Panc1 (cell line): ENCODE data around the gene TRIM17. TPM values are rescaled to one million over a fixed set of nuclear protein-coding genes. Genes with fewer than 3 reads are reported as not detected.

ENCODE experiments used
- ATAC-seq: fragments of 200-7000 bp; cut with Tn5 transposase; 2 replicates; pipeline ENCODE4 v1.9.1; 2020; ENCODE audit warnings: mild to moderate bottlenecking, moderate library complexity
- BruUV-seq: library from RNA; stranded (reverse); fragments of 400-500 nt; replicated peaks from 2 replicates; lab custom pipeline; 2021; lab: Mats Ljungman, UMichigan
- CTCF ChIA-PET: fragments of 300-600 bp; sonication (Branson Sonifier 250); formaldehyde crosslinking; loops from one replicate; lab custom pipeline; 2022; ENCODE audit warnings: antibody characterized with exemption; lab: Charles Lee
- POLR2A ChIA-PET: fragments of 300-600 bp; sonication (Branson Sonifier 250); formaldehyde crosslinking; loops from one replicate; lab custom pipeline; 2022; ENCODE audit warnings: antibody characterized with exemption; lab: Charles Lee
- DNase-seq: peaks from one replicate; pipeline ENCODE4 v3.0.0-alpha.2; 2010; ENCODE audit warnings: low read depth, low spot score
- H3K27ac ChIP-seq: 2 replicates; pipeline ENCODE4 v1.5.1; 2011; ENCODE audit warnings: mild to moderate bottlenecking, low read length, inconsistent platforms
- H3K27me3 ChIP-seq: fragments of 200-500 bp; sonication (Bioruptor generic); 2 replicates; pipeline ENCODE4 v1.6.0; 2014; ENCODE audit warnings: low read length, inconsistent platforms; ENCODE audit not compliant: control insufficient read depth, insufficient read depth
- H3K36me3 ChIP-seq: fragments of 200-500 bp; sonication (Bioruptor generic); 2 replicates; pipeline ENCODE4 v1.5.1; 2014; ENCODE audit warnings: inconsistent platforms, mild to moderate bottlenecking, low read length, moderate library complexity; ENCODE audit not compliant: control insufficient read depth, insufficient read depth
- H3K4me1 ChIP-seq: 2 replicates; pipeline ENCODE4 v1.5.1; 2011; ENCODE audit warnings: inconsistent platforms, mild to moderate bottlenecking, low read length, moderate library complexity; ENCODE audit not compliant: control insufficient read depth, insufficient read depth
- H3K4me3 ChIP-seq, 2 experiments: 2 replicates each; pipeline ENCODE4 v1.5.1; 2011 to 2012; ENCODE audit warnings: low read depth in 2 of 2, low read length in 2 of 2, mild to moderate bottlenecking in 2 of 2, inconsistent platforms in 1 of 2, moderate library complexity in 1 of 2
- H3K9me3 ChIP-seq: fragments of 200-500 bp; sonication (Bioruptor generic); 2 replicates; pipeline ENCODE4 v1.5.1; 2014; ENCODE audit warnings: low read depth, mild to moderate bottlenecking, inconsistent platforms, low read length, moderate library complexity; ENCODE audit not compliant: control insufficient read depth, insufficient read depth
- POLR2AphosphoS5 ChIP-seq: IDR thresholded peaks from 2 replicates; pipeline ENCODE4 v1.6.1; 2012; ENCODE audit warnings: mild to moderate bottlenecking, low read depth, low read length, moderate library complexity
- SIN3A ChIP-seq: IDR thresholded peaks from 2 replicates; pipeline ENCODE4 v1.6.1; 2012; ENCODE audit warnings: low read depth, mild to moderate bottlenecking, low read length, moderate library complexity, borderline replicate concordance; ENCODE audit not compliant: insufficient read depth
- TCF7L2 ChIP-seq: IDR thresholded peaks from 2 replicates; pipeline ENCODE4 v1.6.1; 2011; ENCODE audit warnings: mild to moderate bottlenecking, low read depth, low read length, inconsistent platforms
- in situ Hi-C: cut with HindIII; loops from 2 replicates; pipeline ENCODE4 v1.10.0; 2016; ENCODE audit warnings: low sequenced_read_pairs, low pct_unique_long_range_greater_than_20kb
- intact Hi-C: fragments of 100-400 bp; cut with micrococcal nuclease; formaldehyde crosslinking; loops from one replicate; pipeline ENCODE4 v1.10.0; 2022; ENCODE audit not compliant: unreplicated experiment
- total RNA-seq: library from RNA; stranded (reverse); gene quantifications from one replicate; pipeline ENCODE4 v1.2.1, GENCODE V29; 2021; ENCODE audit not compliant: unreplicated experiment
- TF ChIP-seq, protein P1 (sequence below): fragments of 450-650 bp; IDR thresholded peaks from 2 replicates; pipeline ENCODE4 v1.5.1; 2017; ENCODE audit warnings: mild to moderate bottlenecking
- TF ChIP-seq, protein P2 (sequence below), 2 experiments: IDR thresholded peaks; 2 replicates each; pipeline ENCODE4 v1.6.1; 2011 to 2012; ENCODE audit warnings: low read depth in 2 of 2, control low read depth in 1 of 2, low read length in 1 of 2, mild to moderate bottlenecking in 1 of 2, moderate library complexity in 1 of 2; ENCODE audit not compliant: insufficient read depth in 1 of 2

TRIM17 gene
- total RNA-seq, 1 experiment from 2014 or later: 1.2 TPM

DNA sequence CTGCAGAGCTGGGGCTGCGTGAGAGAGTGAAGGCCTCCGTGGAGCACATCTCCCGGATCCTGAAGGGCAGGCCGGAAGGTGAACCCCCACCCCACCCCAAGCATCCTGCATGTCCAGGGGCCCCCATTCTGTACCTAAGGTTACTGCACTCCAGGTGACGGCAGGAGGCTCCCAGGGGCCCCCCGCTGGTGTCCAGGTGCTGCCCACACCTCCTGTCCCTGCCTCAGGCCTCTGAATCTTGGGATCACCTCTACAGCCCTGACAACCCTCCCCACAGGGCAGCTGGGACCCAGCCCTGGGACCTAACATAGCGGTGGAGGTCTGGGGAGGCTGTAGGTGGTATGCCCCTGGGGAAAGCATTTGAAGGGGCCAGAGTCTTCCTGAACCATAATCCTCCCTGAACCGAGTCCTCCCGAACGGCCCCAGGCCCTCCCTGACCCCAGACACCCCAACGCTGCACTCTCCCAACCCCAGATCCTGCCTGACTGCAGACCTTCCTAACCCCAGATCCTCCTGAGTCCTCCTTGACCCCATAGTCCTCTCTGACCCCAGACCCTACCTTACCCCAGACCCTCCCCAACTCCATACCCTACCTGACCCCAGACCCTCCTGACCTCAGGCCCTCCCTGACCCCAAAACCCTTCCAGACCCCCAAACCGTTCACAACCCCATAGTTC is 43.5 kb downstream of the TRIM17 start:
- no peak overlapping the region for H3K4me3 ChIP-seq
- POLR2A ChIA-PET: no interaction called here
- intact Hi-C loops (no loop called here), in situ Hi-C loops (no loop called here)
- H3K9me3 ChIP-seq: no peaks in the 10 kb centered on the region
- H3K27me3 ChIP-seq: no peaks in the 10 kb centered on the region
- BruUV-seq: no TSS peak
- CTCF ChIA-PET: no interaction called here
- TF ChIP-seq TCF7L2: no peak
- TF ChIP-seq, protein P1, sequence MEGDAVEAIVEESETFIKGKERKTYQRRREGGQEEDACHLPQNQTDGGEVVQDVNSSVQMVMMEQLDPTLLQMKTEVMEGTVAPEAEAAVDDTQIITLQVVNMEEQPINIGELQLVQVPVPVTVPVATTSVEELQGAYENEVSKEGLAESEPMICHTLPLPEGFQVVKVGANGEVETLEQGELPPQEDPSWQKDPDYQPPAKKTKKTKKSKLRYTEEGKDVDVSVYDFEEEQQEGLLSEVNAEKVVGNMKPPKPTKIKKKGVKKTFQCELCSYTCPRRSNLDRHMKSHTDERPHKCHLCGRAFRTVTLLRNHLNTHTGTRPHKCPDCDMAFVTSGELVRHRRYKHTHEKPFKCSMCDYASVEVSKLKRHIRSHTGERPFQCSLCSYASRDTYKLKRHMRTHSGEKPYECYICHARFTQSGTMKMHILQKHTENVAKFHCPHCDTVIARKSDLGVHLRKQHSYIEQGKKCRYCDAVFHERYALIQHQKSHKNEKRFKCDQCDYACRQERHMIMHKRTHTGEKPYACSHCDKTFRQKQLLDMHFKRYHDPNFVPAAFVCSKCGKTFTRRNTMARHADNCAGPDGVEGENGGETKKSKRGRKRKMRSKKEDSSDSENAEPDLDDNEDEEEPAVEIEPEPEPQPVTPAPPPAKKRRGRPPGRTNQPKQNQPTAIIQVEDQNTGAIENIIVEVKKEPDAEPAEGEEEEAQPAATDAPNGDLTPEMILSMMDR: no peak
- no peak for TF ChIP-seq SIN3A
- no peak for TF ChIP-seq POLR2AphosphoS5
- TF ChIP-seq, protein P2, sequence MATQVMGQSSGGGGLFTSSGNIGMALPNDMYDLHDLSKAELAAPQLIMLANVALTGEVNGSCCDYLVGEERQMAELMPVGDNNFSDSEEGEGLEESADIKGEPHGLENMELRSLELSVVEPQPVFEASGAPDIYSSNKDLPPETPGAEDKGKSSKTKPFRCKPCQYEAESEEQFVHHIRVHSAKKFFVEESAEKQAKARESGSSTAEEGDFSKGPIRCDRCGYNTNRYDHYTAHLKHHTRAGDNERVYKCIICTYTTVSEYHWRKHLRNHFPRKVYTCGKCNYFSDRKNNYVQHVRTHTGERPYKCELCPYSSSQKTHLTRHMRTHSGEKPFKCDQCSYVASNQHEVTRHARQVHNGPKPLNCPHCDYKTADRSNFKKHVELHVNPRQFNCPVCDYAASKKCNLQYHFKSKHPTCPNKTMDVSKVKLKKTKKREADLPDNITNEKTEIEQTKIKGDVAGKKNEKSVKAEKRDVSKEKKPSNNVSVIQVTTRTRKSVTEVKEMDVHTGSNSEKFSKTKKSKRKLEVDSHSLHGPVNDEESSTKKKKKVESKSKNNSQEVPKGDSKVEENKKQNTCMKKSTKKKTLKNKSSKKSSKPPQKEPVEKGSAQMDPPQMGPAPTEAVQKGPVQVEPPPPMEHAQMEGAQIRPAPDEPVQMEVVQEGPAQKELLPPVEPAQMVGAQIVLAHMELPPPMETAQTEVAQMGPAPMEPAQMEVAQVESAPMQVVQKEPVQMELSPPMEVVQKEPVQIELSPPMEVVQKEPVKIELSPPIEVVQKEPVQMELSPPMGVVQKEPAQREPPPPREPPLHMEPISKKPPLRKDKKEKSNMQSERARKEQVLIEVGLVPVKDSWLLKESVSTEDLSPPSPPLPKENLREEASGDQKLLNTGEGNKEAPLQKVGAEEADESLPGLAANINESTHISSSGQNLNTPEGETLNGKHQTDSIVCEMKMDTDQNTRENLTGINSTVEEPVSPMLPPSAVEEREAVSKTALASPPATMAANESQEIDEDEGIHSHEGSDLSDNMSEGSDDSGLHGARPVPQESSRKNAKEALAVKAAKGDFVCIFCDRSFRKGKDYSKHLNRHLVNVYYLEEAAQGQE (IDR thresholded peaks at IDR 0.05; ENCODE audit: insufficient read depth in 1 of 2, low read depth in 2 of 2, low read length in 1 of 2): no peak
- DNase-seq (no peak), ATAC-seq (no peak)
- no peaks in the 10 kb centered on the region for H3K36me3 ChIP-seq
- peaks cover 14% of the 10 kb centered on the region for H3K4me1 ChIP-seq
- no peak overlapping the region for H3K27ac ChIP-seq

DNA sequence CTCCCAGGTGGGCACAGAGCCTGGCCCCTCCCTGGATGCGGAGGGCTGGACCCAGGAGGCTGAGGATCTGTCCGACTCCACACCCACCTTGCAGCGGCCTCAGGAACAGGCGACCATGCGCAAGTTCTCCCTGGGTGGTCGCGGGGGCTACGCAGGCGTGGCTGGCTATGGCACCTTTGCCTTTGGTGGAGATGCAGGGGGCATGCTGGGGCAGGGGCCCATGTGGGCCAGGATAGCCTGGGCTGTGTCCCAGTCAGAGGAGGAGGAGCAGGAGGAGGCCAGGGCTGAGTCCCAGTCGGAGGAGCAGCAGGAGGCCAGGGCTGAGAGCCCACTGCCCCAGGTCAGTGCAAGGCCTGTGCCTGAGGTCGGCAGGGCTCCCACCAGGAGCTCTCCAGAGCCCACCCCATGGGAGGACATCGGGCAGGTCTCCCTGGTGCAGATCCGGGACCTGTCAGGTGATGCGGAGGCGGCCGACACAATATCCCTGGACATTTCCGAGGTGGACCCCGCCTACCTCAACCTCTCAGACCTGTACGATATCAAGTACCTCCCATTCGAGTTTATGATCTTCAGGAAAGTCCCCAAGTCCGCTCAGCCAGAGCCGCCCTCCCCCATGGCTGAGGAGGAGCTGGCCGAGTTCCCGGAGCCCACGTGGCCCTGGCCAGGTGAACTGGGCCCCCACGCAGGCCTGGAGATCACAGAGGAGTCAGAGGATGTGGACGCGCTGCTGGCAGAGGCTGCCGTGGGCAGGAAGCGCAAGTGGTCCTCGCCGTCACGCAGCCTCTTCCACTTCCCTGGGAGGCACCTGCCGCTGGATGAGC is 44.3 kb downstream of the TRIM17 start:
- ATAC-seq: 0 out of 2 replicates have a peak, but pooled peaks have one; percentile 5
- H3K27ac ChIP-seq: no peak overlapping the region
- no peaks in the 10 kb centered on the region for H3K36me3 ChIP-seq
- in situ Hi-C loops: no loop called here
- no peak for DNase-seq
- no peaks in the 10 kb centered on the region for H3K27me3 ChIP-seq
- BruUV-seq: no TSS peak
- peaks cover 14% of the 10 kb centered on the region for H3K4me1 ChIP-seq
- intact Hi-C loops: no loop called here
- H3K4me3 ChIP-seq: no peak overlapping the region
- CTCF ChIA-PET: no interaction called here
- POLR2A ChIA-PET: no interaction called here
- no peaks in the 10 kb centered on the region for H3K9me3 ChIP-seq
- no peak for TF ChIP-seq POLR2AphosphoS5
- TF ChIP-seq, protein P1: no peak
- TF ChIP-seq SIN3A: no peak
- TF ChIP-seq, protein P2 (IDR thresholded peaks at IDR 0.05; ENCODE audit: insufficient read depth in 1 of 2, low read depth in 2 of 2, low read length in 1 of 2): no peak
- no peak for TF ChIP-seq TCF7L2
